Left lung (tissue), 10 donors: ENCODE data around the gene TRIP6. TPM values are rescaled to one million over a fixed set of nuclear protein-coding genes. Genes with fewer than 3 reads are reported as not detected.

Source experiments
- ATAC-seq: fragments of 200-7000 bp; cut with Tn5 transposase; one replicate; pipeline ENCODE4 v1.9.1; 2020; ENCODE audit warnings: moderate library complexity
- DNase-seq, 4 donors: peaks; one replicate each; pipeline ENCODE4 v3.0.0-alpha.2; 2013 to 2020
- H3K27ac ChIP-seq, 2 donors: fragments of 200-600 bp; sonication (generic) in 1 of 2; one replicate each; pipeline versions ENCODE4 v1.5.0 to v1.8.0; 2020 to 2021
- H3K27me3 ChIP-seq, 2 donors: fragments of 200-600 bp; sonication (generic) in 1 of 2; one replicate each; pipeline versions ENCODE4 v1.5.0 to v1.8.0; 2020 to 2021
- H3K36me3 ChIP-seq, 2 donors: fragments of 200-600 bp; sonication (generic) in 1 of 2; one replicate each; pipeline versions ENCODE4 v1.5.0 to v1.8.0; 2020 to 2021
- H3K4me1 ChIP-seq, 2 donors: fragments of 200-600 bp; one replicate each; pipeline ENCODE4 v1.8.0; 2021
- H3K4me3 ChIP-seq, 2 donors: fragments of 200-600 bp; sonication (generic) in 1 of 2; one replicate each; pipeline versions ENCODE4 v1.5.0 to v1.8.0; 2020 to 2021; ENCODE audit warnings: mild to moderate bottlenecking in 1 of 2
- H3K9me3 ChIP-seq, 2 donors: fragments of 200-600 bp; sonication (generic) in 1 of 2; one replicate each; pipeline versions ENCODE4 v1.5.0 to v1.8.0; 2020 to 2021
- intact Hi-C, 2 donors: fragments of 100-400 bp; cut with DNase I; formaldehyde crosslinking; loops; one replicate each; pipeline versions ENCODE4 v1.11.2 to v1.14.2; 2022
- polyA plus RNA-seq, 6 donors: library from polyadenylated mRNA; unstranded; fragments of 120-200 nt; gene quantifications; one replicate each; pipeline ENCODE4 v1.2.1, GENCODE V29; 2013; ENCODE audit not compliant: insufficient read length in 6 of 6
- total RNA-seq, 2 donors: library from RNA; stranded (reverse); fragmentation: NEBNext Ultra II Directional; extraction: Animal tissue kit (Norgen Biotek cat#: 25700); gene quantifications; one replicate each; pipeline ENCODE4 v1.2.1, GENCODE V29; 2021
- TF ChIP-seq, protein P1 (sequence below), 2 donors: fragments of 200-600 bp; sonication (generic) in 1 of 2; IDR thresholded peaks; one replicate each; pipeline versions ENCODE4 v1.5.0 to v1.8.0; 2021; ENCODE audit warnings: antibody characterized with exemption in 2 of 2
- donor health status: DM: no; HTN: yes; CAD: no.
- donor health status: DM: no; HTN: no; CAD: no.

Gene TRIP6
- total and polyA plus RNA-seq, 8 donors: 61.5 to 96.6 (median 76.2) TPM

DNA sequence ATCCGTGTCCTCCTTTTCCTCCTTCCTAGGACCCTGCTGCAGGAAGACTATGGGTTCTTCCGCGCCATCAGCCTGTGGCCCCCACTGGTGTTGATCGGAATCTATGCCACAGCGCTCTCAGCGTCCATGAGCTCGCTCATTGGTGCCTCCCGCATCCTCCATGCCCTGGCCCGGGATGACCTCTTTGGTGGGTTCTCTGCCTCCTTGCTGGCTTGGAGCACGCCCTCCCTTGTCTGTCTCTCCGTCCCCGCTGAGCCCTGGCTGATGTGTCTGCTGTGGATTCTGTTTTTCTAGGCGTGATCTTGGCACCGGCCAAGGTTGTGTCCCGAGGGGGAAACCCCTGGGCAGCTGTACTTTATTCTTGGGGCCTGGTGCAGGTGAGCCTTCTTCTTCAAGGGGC, 7.3 kb upstream of the TRIP6 start:
- ATAC-seq (no peak), DNase-seq (no peak)
- Histone ChIP-seq H3K27ac (no peak overlapping the region), H3K4me3 (no peak overlapping the region), H3K9me3 (no peaks in the 10 kb centered on the region), H3K36me3 (peaks cover 0 to 97% of the 10 kb centered on the region in 2 donors), H3K4me1 (peaks cover 0 to 9% of the 10 kb centered on the region in 2 donors), H3K27me3 (no peaks in the 10 kb centered on the region)
- TF ChIP-seq, protein P1, sequence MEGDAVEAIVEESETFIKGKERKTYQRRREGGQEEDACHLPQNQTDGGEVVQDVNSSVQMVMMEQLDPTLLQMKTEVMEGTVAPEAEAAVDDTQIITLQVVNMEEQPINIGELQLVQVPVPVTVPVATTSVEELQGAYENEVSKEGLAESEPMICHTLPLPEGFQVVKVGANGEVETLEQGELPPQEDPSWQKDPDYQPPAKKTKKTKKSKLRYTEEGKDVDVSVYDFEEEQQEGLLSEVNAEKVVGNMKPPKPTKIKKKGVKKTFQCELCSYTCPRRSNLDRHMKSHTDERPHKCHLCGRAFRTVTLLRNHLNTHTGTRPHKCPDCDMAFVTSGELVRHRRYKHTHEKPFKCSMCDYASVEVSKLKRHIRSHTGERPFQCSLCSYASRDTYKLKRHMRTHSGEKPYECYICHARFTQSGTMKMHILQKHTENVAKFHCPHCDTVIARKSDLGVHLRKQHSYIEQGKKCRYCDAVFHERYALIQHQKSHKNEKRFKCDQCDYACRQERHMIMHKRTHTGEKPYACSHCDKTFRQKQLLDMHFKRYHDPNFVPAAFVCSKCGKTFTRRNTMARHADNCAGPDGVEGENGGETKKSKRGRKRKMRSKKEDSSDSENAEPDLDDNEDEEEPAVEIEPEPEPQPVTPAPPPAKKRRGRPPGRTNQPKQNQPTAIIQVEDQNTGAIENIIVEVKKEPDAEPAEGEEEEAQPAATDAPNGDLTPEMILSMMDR (IDR thresholded peaks at IDR 0.05): no peak
- intact Hi-C loops: loop anchor here in 1 of 2 donors (10.0 kb wide), 1 partner anchor 155 kb away; the partner anchor contains the start of gene POP7

DNA sequence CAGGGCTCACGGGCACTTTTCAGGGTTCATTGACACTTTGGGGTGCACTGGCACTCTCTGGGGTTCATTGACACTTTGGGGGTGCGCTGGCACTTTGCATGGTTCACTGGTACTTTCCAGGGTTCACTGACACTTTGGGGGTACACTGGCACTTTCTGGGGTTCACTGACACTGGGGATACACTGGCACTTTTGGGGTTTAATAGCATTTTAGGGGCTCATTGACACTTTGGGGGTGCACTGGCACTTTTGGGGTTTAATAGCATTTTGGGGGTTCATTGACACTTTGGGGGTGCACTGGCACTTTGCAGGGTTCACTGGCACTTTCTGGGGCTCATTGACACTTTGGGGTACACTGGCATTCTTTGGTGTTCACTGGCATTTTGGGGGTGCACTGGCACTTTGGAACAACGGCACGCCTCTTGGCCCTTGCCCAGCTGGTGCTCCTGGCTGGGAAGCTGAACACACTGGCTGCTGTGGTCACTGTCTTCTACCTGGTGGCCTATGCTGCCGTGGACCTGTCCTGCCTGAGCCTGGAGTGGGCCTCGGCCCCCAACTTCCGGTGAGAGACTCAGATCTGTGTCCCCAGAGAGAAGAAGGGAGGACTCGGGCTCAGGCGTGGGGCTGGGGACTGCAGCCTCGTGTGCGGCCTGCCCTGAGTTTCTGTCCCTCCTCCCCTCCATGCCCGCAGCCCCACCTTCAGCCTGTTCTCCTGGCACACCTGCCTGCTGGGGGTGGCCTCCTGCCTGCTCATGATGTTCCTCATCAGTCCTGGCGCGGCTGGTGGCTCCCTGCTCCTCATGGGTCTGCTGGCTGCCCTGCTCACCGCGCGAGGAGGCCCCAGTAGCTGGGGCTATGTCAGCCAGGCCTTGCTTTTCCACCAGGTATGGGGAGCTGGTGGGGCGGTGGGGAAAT, 6.2 kb upstream of the TRIP6 start:
- intact Hi-C loops: no loop called here
- no peak overlapping the region for H3K4me3 ChIP-seq
- H3K27ac ChIP-seq: no peak overlapping the region
- TF ChIP-seq, protein P1 (IDR thresholded peaks at IDR 0.05): no peak
- DNase-seq: no peak
- no peaks in the 10 kb centered on the region for H3K9me3 ChIP-seq
- peaks cover 0 to 92% of the 10 kb centered on the region in 2 donors for H3K36me3 ChIP-seq
- H3K4me1 ChIP-seq: peaks cover 0 to 18% of the 10 kb centered on the region in 2 donors
- no peak for ATAC-seq
- no peaks in the 10 kb centered on the region for H3K27me3 ChIP-seq

DNA sequence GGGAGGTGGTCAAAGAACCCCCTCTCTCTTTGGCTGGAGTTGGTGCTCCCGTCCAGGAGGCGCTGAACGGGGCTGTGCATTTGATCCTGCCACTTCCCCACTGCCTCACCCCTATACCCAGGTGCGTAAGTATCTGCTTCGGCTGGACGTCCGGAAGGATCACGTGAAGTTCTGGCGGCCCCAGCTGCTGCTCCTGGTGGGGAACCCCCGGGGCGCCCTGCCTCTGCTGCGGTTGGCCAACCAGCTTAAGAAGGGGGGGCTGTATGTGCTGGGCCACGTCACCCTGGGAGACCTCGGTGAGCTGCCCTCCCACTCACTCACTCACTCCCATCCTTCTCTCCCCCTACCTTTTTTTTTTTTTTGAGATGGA, 5.6 kb upstream of the TRIP6 start:
- Histone ChIP-seq H3K9me3 (no peaks in the 10 kb centered on the region), H3K27me3 (no peaks in the 10 kb centered on the region), H3K4me3 (no peak overlapping the region), H3K4me1 (peaks cover 5 to 25% of the 10 kb centered on the region in 2 donors), H3K36me3 (peaks cover 0 to 87% of the 10 kb centered on the region in 2 donors), H3K27ac (no peak overlapping the region)
- TF ChIP-seq, protein P1 (IDR thresholded peaks at IDR 0.05): no peak
- no peak for DNase-seq
- no peak for ATAC-seq
- intact Hi-C loops: no loop called here

DNA sequence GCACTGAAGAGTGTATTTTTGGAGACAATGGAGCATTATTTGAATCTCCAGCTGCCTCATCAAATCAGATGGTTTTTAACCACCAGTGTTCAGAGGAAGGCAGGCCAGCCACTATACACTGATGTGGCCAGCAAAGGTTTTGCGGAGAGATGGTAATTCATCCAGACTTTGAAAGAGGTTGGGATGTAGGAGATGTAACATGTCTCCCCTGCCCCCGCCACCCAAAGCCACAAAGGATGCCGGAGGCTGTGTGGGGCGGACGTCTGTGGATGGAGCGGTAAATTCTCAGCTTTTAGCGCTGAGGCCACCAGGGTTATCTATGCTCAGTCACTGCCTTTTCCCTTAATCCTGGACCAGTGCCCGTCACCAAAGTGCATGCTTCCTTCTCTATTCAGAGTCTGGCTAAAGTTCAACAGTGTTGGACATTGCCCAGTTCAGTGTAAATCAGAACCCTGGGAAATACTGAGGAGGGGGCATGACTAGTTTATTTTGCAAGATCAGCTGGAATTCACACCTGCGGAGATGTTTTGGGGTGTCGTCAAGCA, 3.7 kb upstream of the TRIP6 start:
- no peak for DNase-seq
- Histone ChIP-seq H3K4me3 (no peak overlapping the region), H3K36me3 (peaks cover 0 to 68% of the 10 kb centered on the region in 2 donors), H3K27ac (no peak overlapping the region), H3K4me1 (peaks cover 7 to 39% of the 10 kb centered on the region in 2 donors), H3K27me3 (no peaks in the 10 kb centered on the region), H3K9me3 (no peaks in the 10 kb centered on the region)
- TF ChIP-seq, protein P1 (IDR thresholded peaks at IDR 0.05): no peak
- intact Hi-C loops: no loop called here
- ATAC-seq: no peak

DNA sequence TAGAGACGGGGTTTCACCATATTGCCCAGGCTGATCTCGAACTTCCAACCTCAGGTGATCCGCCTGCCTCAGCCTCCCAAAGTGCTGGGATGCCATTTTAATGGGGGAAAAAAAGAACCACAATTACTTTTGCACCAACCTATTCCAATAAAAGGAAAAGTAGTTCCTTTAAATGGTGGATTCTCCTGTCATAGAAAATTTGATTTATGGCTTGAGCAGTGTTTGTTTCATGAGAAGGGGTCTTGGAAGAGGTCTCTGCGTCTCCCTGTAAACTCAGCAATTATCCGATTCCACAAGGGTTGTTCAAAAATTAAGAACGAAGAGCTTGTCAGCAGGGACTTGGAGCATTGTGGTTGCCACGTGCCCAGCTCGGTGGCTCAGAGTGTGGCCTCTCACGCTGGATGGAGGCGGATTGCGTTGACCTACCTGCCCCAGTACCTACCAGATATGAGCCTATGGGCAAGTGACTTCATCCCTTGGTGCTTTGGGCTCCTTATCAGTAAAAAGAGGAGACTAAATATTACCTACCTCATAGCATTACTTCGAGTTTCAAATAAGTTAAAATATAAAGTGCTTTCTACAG, 2.8 kb upstream of the TRIP6 start:
- TF ChIP-seq, protein P1 (IDR thresholded peaks at IDR 0.05): no peak
- intact Hi-C loops: no loop called here
- Histone ChIP-seq H3K27ac (no peak overlapping the region), H3K27me3 (no peaks in the 10 kb centered on the region), H3K36me3 (peaks cover 0 to 60% of the 10 kb centered on the region in 2 donors), H3K9me3 (no peaks in the 10 kb centered on the region), H3K4me3 (no peak overlapping the region), H3K4me1 (peaks cover 7 to 48% of the 10 kb centered on the region in 2 donors)
- no peak for DNase-seq
- no peak for ATAC-seq
